Ammon's horn (tissue), 1 donor: ENCODE results near the gene PGP.
"Not testable (repeated sequence)": the region's sequence is repeated elsewhere in the genome, so short reads cannot be mapped to it uniquely, and the experiment has no call there.

Experiments used
- DNase-seq: peaks from one replicate; pipeline ENCODE4 v3.0.0-alpha.2; 2016; ENCODE audit warnings: low spot score

Gene PGP

GRCh38 chr16:2216330-2216729, 1.7 kb upstream of the PGP start:
- no peak for DNase-seq

- DNase-seq = no peak
Observed at GRCh38 chr16:2213817-2214718, 572 bp downstream of the PGP start.

- DNase-seq = no peak
Observed at GRCh38 chr16:2212362-2213324, 2.0 kb downstream of the PGP start.

GRCh38 chr16:2211923-2212347, 2.7 kb downstream of the PGP start:
- DNase-seq = no peak

DNA sequence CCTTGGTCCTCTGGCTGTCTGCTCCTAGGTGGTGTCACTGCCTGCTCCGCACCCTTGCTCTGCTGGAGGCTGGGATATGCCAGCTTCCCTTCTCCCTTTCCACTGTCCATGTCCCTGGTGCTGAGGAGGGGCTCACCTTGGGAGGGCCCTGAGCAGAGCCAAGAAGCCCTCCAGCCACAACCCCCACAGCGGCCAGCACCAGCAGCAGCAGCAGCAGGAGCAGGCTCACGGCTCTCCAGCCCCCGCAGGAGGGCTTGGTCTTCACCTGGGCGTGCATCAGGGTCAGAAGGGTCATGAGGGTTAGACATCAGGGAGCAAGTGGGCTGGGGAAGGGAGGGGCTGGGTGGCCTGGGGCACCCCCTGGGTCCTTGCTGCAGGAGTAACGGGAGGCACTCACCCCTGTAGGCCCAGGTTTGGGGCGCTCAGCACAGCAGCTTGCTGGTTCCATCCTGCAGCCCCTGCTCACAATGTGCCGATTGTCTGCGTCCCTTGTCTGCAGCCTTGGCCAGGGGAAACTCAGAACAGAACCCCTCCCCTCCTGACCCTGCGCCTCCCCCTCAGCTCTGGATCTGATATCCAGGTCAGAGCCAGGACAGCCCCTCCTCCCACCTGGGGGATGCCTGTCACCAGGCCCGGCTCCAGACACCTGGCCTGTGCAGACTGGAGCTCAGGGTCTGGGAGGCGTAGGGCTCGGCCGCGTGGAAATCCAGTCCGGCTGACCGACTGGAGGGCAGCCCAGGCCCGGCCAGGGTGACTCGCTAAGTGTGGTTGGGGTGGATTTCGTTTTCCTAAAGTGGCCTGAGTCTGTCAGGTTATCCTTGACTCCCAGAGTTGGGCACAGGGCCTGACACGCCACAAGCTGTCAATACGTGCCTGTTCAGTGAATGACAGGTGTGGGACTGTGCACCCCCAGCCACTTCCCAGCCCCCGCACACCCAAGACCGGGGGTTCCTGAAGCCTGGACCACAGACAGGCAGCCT, 4.0 kb downstream of the PGP start, which contains the start of gene BRICD5:
TSS of gene BRICD5 (minus strand) at position 478 of the 980 bp plus-strand sequence. CDS start at position 448, 30 bp downstream.
- no peak for DNase-seq

GRCh38 chr16:2210009-2210332, 4.7 kb downstream of the PGP start:
- DNase-seq = no peak

- no peak for DNase-seq
Observed at GRCh38 chr16:2209258-2210008, 5.2 kb downstream of the PGP start.

DNA sequence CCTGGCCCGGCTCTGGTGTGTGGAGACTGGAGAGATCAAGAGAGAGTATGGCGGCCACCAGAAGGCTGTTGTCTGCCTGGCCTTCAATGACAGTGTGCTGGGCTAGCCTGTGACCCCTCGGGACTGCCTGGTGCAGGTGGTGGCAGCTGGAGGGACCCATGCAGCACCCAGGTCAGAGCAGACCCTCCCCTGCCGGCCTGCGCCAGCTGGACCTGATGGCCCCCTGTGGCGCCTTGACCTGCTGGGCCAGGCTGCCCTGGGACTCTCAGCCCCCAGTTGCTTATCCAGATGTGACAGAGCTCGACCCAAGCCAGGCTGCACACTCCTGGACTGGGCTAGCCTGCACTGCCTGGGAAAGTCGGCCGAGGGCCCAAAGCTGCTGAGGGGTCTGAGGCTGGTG, 5.9 kb downstream of the PGP start:
- DNase-seq = no peak

DNA sequence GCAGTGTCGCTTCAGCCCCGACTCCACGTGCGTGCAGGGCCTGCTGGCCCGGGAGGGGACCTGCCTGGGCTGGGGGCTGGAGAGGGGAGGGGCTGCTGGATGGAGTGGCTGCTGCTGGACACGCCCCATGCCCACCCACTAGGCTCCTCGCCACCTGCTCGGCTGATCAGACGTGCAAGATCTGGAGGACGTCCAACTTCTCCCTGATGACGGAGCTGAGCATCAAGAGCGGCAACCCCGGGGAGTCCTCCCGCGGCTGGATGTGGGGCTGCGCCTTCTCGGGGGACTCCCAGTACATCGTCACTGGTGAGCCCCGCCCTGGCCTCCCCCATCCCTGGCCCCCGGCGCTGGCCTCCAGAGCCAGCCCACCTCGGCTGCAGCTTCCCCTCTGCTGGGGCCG, 6.3 kb downstream of the PGP start:
- no peak for DNase-seq

DNA sequence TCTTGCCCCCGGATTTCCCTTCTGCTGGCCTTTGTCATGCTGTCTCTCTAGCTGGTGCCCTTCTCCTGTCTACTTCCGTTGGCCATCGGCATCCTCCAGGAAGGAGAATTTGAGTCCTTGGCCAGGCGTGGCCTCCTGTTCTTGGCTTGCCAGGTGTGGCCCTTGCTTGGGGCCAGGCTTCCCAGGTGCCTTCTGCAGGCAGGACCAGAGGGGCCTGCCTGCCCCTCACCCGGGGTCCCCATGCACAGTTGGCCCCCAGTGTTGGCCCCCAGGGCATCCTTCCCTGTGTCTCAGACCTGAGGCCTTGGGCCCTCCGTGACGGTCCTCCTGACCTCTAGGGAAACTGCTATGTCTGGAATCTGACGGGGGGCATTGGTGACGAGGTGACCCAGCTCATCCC, 6.8 kb downstream of the PGP start:
- no peak for DNase-seq

DNA sequence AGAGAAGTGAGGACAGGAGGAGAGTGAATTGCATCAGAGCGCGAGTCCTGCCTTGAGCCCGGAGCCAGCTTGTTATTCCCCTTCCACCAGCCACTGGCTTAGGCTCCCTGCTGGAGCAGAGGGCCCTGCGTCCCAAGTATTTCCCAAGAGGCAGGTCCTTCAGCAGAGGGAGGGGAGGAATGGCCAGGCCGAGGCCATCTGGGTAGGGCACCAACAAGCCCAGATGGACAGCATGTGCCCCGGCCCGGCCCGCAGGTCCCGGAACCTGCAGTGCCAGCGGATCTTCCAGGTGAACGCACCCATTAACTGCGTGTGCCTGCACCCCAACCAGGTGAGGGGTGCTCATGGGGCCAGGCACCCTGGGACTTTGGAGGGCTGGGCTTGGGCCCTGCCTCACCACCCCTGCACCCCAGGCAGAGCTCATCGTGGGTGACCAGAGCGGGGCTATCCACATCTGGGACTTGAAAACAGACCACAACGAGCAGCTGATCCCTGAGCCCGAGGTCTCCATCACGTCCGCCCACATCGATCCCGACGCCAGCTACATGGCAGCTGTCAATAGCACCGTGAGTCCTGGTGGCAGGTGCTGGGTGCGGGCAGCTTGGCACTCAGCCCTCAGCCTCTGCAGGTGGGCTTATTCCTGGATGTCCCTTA, 7.7 kb downstream of the PGP start:
- no peak for DNase-seq

DNA sequence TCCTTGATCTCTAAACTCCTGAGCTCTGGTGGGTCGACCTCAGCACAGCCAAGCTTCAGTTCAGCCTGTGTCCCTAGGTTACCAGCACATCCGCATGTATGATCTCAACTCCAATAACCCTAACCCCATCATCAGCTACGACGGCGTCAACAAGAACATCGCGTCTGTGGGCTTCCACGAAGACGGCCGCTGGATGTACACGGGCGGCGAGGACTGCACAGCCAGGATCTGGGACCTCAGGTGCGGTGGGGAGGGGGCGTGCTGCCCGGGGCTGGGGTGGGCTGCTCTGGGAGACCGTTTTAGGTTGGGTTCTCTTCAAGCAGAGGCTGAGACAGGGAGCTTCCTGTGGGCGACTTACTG, 8.2 kb downstream of the PGP start:
- DNase-seq = no peak

GRCh38 chr16:2205967-2206313, 8.7 kb downstream of the PGP start:
- DNase-seq = no peak

- peak; percentile 86 for DNase-seq
Observed at GRCh38 chr16:2205104-2205966, 9.3 kb downstream of the PGP start, which contains the start of gene MLST8. Gene MLST8, plus strand, starts transcription at chr16:2205454. Its CDS starts 632 bp downstream, at chr16:2206086.

GRCh38 chr16:2204416-2205103, 10.1 kb downstream of the PGP start:
- no peak for DNase-seq

DNA sequence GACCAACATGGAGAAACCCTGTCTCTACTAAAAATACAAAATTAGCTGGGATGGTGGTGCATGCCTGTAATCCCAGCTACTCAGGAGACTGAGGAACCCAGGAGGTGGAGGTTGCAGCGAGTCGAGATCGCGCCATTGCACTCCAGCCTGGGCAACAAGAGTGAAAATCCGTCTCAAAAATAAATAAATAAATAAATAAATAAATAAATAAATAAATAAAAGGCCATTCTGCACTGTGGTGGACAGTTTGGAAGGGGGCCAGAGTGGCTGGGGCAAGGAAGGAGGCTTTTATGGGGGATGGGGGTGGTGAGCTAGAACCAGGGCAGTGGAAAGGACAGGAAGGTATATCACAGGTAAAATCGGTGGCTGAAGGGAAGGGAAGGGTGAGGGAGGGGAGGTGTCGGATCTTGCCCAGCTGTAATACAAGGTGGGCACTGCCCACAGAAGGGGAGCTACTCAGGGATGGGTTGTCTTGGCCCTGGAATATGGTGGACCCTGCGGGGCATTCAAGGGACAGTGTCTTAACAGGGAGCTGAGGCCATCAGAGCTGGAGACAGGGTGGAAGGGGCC, 11.4 kb downstream of the PGP start:
- not testable (repeated sequence) for DNase-seq

DNA sequence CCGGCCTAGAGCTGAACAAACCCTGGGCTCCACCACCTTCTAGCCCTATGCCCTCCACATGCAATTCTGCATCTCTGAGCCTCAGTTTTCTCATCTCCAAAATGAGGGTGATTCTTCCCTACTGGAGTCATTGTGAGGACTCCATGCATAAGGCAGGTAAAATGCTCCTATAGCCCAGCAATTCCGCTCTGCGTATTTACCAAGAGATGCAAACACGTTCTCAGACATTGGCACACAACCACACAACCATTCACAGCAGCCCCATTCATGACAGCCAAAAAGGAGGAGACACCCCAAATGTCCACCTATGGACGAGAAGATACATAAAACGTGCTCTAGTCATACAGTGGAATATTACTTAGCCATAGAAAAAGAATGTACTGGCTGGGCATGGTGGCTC, 14.3 kb downstream of the PGP start:
- DNase-seq = no peak

DNA sequence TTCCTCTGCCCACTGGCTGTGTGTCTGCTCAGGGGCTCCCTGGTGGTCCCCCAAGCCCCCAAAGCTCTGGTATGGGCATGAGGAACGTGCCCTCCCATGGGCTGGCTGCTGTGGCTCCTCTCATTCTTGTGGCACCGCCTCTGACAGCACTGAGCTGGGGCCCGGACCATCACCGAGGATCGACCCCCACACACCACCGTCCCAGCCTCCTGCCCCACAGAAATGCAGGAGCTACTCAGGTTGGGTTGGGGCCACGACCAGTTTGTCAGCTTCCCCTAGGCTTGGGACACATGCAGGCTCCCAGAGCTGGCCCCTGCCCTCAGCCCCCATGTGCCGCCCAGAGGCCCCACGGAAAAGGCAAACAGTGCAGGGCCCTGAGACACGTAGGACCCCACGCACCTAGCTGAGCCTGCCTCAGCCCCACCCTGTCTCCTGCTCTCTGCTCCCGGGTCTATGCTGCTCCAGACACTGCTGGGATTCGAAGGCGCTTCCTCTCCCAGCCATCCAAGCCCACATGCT, 15.0 kb downstream of the PGP start:
- no peak for DNase-seq
